T47D (cell line): ENCODE data around the gene CHPF2.

ENCODE experiments used
- DNase-seq, 2 experiments: peaks; one replicate each; pipeline versions ENCODE4 v3.0.0 to v3.0.0-alpha.2; 2011 to 2012; ENCODE audit warnings: low read depth in 1 of 2, low spot score in 1 of 2
- JUND ChIP-seq: IDR thresholded peaks from 2 replicates; pipeline ENCODE4 v1.6.1; 2012; ENCODE audit warnings: low read depth
- in situ Hi-C: cut with HindIII; loops from 2 replicates; pipeline ENCODE4 v1.10.0; 2016; ENCODE audit warnings: low sequenced_read_pairs, low pct_unique_long_range_greater_than_20kb

CHPF2 gene

GRCh38 chr7:151195616-151196450 lies 36.5 kb upstream of the CHPF2 start:
- TF ChIP-seq JUND: no peak
- DNase-seq: no peak
- in situ Hi-C loops: no loop called here

- in situ Hi-C loops: no loop called here
- TF ChIP-seq JUND: no peak
- no peak for DNase-seq
Measured at GRCh38 chr7:151197932-151198331, 34.4 kb upstream of the CHPF2 start.

- in situ Hi-C loops: no loop called here
- DNase-seq: no peak
- no peak for TF ChIP-seq JUND
Measured at GRCh38 chr7:151198945-151199848, 33.1 kb upstream of the CHPF2 start.

GRCh38 chr7:151201344-151201743 lies 30.9 kb upstream of the CHPF2 start:
- DNase-seq: no peak
- in situ Hi-C loops: no loop called here
- no peak for TF ChIP-seq JUND

GRCh38 chr7:151201751-151202150 lies 30.5 kb upstream of the CHPF2 start:
- in situ Hi-C loops: no loop called here
- DNase-seq: no peak
- no peak for TF ChIP-seq JUND

- DNase-seq: no peak
- in situ Hi-C loops: no loop called here
- no peak for TF ChIP-seq JUND
Measured at GRCh38 chr7:151202836-151203235, 29.4 kb upstream of the CHPF2 start.

GRCh38 chr7:151204383-151205032 lies 27.8 kb upstream of the CHPF2 start:
- no peak for TF ChIP-seq JUND
- in situ Hi-C loops: no loop called here
- DNase-seq: no peak

- TF ChIP-seq JUND: no peak
- no peak for DNase-seq
- in situ Hi-C loops: no loop called here
Measured at GRCh38 chr7:151205730-151206129, 26.6 kb upstream of the CHPF2 start.

GRCh38 chr7:151206914-151207313 lies 25.4 kb upstream of the CHPF2 start:
- no peak for DNase-seq
- TF ChIP-seq JUND: no peak
- in situ Hi-C loops: no loop called here

- DNase-seq: no peak
- in situ Hi-C loops: no loop called here
- TF ChIP-seq JUND: no peak
Measured at GRCh38 chr7:151207315-151207714, 25.0 kb upstream of the CHPF2 start.

GRCh38 chr7:151207804-151208203 lies 24.5 kb upstream of the CHPF2 start:
- DNase-seq: no peak
- TF ChIP-seq JUND: no peak
- in situ Hi-C loops: no loop called here

GRCh38 chr7:151208253-151208862 lies 23.9 kb upstream of the CHPF2 start:
- in situ Hi-C loops: no loop called here
- DNase-seq: no peak
- no peak for TF ChIP-seq JUND
